PC-3 (cell line): ENCODE results near the gene ATP2B2. TPM values are rescaled to one million over a fixed set of nuclear protein-coding genes. Genes with fewer than 3 reads are reported as not detected.

Experiments
- ATAC-seq: fragments of 200-7000 bp; cut with Tn5 transposase; 2 replicates; pipeline ENCODE4 v1.9.1; 2020; ENCODE audit warnings: mild to moderate bottlenecking, moderate library complexity
- BruUV-seq: library from RNA; stranded (reverse); fragments of 400-500 nt; replicated peaks from 2 replicates; lab custom pipeline; 2021; lab: Mats Ljungman, UMichigan
- CTCF ChIA-PET: fragments of 300-600 bp; sonication (Branson Sonifier 250); formaldehyde crosslinking; loops from one replicate; lab custom pipeline; 2022; ENCODE audit warnings: antibody characterized with exemption; lab: Charles Lee
- POLR2A ChIA-PET: fragments of 300-600 bp; sonication (Branson Sonifier 250); formaldehyde crosslinking; loops from one replicate; lab custom pipeline; 2022; ENCODE audit warnings: antibody characterized with exemption; ENCODE audit not compliant: unreplicated experiment; lab: Charles Lee
- DNase-seq: peaks from one replicate; pipeline ENCODE4 v3.0.0-alpha.2; 2015
- H2AFZ ChIP-seq: fragments of 300-600 bp; sonication (generic); 2 replicates; pipeline ENCODE4 v1.6.0; 2016; ENCODE audit warnings: antibody characterized with exemption, low read length
- H3F3A ChIP-seq: fragments of 300-600 bp; sonication (generic); one replicate; pipeline ENCODE4 v1.6.0; 2017; ENCODE audit warnings: antibody characterized with exemption, low read length, control low read depth, mild to moderate bottlenecking; ENCODE audit not compliant: unreplicated experiment
- H3K27ac ChIP-seq: fragments of 300-600 bp; sonication (generic); 2 replicates; pipeline ENCODE4 v1.5.1; 2016; ENCODE audit warnings: mild to moderate bottlenecking, low read length
- H3K27me3 ChIP-seq: fragments of 300-600 bp; sonication (generic); 2 replicates; pipeline ENCODE4 v1.6.1; 2016; ENCODE audit warnings: low read length, mixed read lengths
- H3K36me3 ChIP-seq: fragments of 300-600 bp; sonication (generic); 2 replicates; pipeline ENCODE4 v1.6.1; 2016; ENCODE audit warnings: low read depth, mixed run types, low read length, mixed read lengths
- H3K4me1 ChIP-seq: fragments of 300-600 bp; sonication (generic); 2 replicates; pipeline ENCODE4 v1.5.1; 2016; ENCODE audit warnings: low read length; ENCODE audit not compliant: insufficient read depth
- H3K4me2 ChIP-seq: fragments of 300-600 bp; sonication (generic); 2 replicates; pipeline ENCODE4 v1.6.0; 2016; ENCODE audit warnings: low read length
- H3K4me3 ChIP-seq: fragments of 300-600 bp; sonication (generic); 2 replicates; pipeline ENCODE4 v1.5.1; 2016; ENCODE audit warnings: mild to moderate bottlenecking, low read length, mixed read lengths
- H3K79me2 ChIP-seq: fragments of 300-600 bp; sonication (generic); 2 replicates; pipeline ENCODE4 v1.6.1; 2017; ENCODE audit warnings: low read length, mixed read lengths
- H3K9ac ChIP-seq: fragments of 300-600 bp; sonication (generic); 2 replicates; pipeline ENCODE4 v1.6.0; 2016; ENCODE audit warnings: mild to moderate bottlenecking, low read length
- H3K9me2 ChIP-seq: fragments of 300-600 bp; sonication (generic); replicated peaks from 2 replicates; pipeline ENCODE4 v1.6.1; 2016; ENCODE audit warnings: mixed run types, low read length, mixed read lengths
- H3K9me3 ChIP-seq: fragments of 300-600 bp; sonication (generic); 2 replicates; pipeline ENCODE4 v1.6.1; 2016; ENCODE audit warnings: low read length, mixed read lengths
- H4K20me1 ChIP-seq: fragments of 300-600 bp; sonication (generic); 2 replicates; pipeline ENCODE4 v1.6.1; 2016; ENCODE audit warnings: low read length, mixed read lengths
- EZH2 ChIP-seq: fragments of 300-600 bp; sonication (generic); IDR thresholded peaks from one replicate; pipeline ENCODE4 v1.6.1; 2017; ENCODE audit warnings: antibody characterized with exemption, mild to moderate bottlenecking, low read length; ENCODE audit not compliant: unreplicated experiment
- EZH2phosphoT487 ChIP-seq: fragments of 300-600 bp; sonication (generic); IDR thresholded peaks from 2 replicates; pipeline ENCODE4 v1.6.1; 2018; ENCODE audit warnings: mild to moderate bottlenecking, antibody characterized with exemption, low read length, borderline replicate concordance
- intact Hi-C: fragments of 100-400 bp; cut with micrococcal nuclease; formaldehyde crosslinking; loops from 2 replicates; pipeline ENCODE4 v1.9.0; 2023
- total RNA-seq: library from RNA; depleted of rRNA; stranded (reverse); fragments of >200 nt; gene quantifications from 2 replicates; pipeline ENCODE4 v1.2.3, GENCODE V29; 2014
- TF ChIP-seq, protein P1 (sequence below): fragments of 300-600 bp; sonication (generic); conservative IDR thresholded peaks from 2 replicates; pipeline ENCODE4 v1.5.1; 2017; ENCODE audit warnings: antibody characterized with exemption, low read depth, mild to moderate bottlenecking, low read length

ATP2B2 gene
- total RNA-seq, 1 experiment from 2014 or later, result not detected

DNA sequence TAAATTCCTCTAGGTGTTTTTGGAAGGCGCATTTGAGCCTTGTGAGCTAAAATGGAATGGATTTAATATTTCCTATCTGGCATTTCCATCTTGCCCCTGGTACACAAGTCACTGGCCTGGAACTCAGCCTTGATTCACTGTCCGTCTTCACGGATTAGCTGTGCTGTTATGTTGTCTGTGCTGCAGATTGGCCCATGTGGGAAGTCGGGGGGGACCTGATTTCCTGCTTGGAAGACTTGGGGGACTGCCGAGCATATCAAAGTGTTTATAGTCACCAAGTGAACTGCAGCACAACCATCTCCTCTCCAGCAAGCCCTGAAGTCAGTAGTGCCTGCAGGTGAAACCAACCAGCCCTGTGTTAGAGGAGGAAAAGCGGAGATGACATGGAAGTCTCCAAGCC is 224.8 kb downstream of the ATP2B2 start:
- H3K27me3 ChIP-seq, result no peaks in the 10 kb centered on the region
- no peak for DNase-seq
- no peak overlapping the region for H2AFZ ChIP-seq
- peaks cover 26% of the 10 kb centered on the region for H3K36me3 ChIP-seq
- no peak overlapping the region for H3K9ac ChIP-seq
- no peak overlapping the region for H3K4me3 ChIP-seq
- no peaks in the 10 kb centered on the region; the same call in 1 of the 2 replicates for H4K20me1 ChIP-seq
- TF ChIP-seq EZH2phosphoT487 (no peak), EZH2 (no peak)
- TF ChIP-seq, protein P1, sequence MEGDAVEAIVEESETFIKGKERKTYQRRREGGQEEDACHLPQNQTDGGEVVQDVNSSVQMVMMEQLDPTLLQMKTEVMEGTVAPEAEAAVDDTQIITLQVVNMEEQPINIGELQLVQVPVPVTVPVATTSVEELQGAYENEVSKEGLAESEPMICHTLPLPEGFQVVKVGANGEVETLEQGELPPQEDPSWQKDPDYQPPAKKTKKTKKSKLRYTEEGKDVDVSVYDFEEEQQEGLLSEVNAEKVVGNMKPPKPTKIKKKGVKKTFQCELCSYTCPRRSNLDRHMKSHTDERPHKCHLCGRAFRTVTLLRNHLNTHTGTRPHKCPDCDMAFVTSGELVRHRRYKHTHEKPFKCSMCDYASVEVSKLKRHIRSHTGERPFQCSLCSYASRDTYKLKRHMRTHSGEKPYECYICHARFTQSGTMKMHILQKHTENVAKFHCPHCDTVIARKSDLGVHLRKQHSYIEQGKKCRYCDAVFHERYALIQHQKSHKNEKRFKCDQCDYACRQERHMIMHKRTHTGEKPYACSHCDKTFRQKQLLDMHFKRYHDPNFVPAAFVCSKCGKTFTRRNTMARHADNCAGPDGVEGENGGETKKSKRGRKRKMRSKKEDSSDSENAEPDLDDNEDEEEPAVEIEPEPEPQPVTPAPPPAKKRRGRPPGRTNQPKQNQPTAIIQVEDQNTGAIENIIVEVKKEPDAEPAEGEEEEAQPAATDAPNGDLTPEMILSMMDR, result no peak
- H3K4me1 ChIP-seq, result no peaks in the 10 kb centered on the region; the same call in 1 of the 2 replicates
- no peaks in the 10 kb centered on the region for H3K9me2 ChIP-seq
- ChIA-PET CTCF (no interaction called here), POLR2A (no interaction called here)
- no peak for ATAC-seq
- intact Hi-C loops, result loop anchor here (10.0 kb wide), 1 partner anchor 436 kb away; the partner anchor contains the start of gene RPUSD3
- no peak overlapping the region for H3K4me2 ChIP-seq
- H3K79me2 ChIP-seq, result peaks cover 10% of the 10 kb centered on the region
- no peaks in the 10 kb centered on the region for H3K9me3 ChIP-seq
- BruUV-seq, result no TSS peak
- H3K27ac ChIP-seq, result no peak overlapping the region
- no peaks in the 10 kb centered on the region for H3F3A ChIP-seq

DNA sequence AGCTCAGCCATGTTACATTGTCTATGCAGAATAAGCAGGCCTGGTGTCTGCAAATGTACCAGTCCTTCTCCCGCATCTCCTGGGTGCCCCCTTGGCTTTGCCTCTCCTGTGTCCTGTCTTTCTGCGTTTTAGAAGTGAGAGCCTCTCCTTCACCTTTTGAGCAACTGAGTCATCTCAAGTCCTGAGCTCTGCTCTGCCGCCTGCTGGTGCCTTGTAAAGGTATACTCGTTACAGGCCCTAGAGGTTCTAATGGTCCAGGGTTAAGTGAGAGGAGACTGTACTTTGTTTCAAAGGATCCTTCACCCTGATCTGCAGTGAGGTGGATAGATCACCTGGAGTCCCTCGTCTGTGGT is 225.2 kb downstream of the ATP2B2 start:
- peaks cover 26% of the 10 kb centered on the region for H3K36me3 ChIP-seq
- H3K4me3 ChIP-seq, result no peak overlapping the region
- H3K27me3 ChIP-seq, result no peaks in the 10 kb centered on the region
- H3K9ac ChIP-seq, result no peak overlapping the region
- no peaks in the 10 kb centered on the region for H3F3A ChIP-seq
- no peak overlapping the region for H3K27ac ChIP-seq
- intact Hi-C loops, result loop anchor here (10.0 kb wide), 1 partner anchor 435 kb away; the partner anchor contains the start of gene RPUSD3
- no peaks in the 10 kb centered on the region for H3K9me3 ChIP-seq
- H3K79me2 ChIP-seq, result peaks cover 14% of the 10 kb centered on the region
- ChIA-PET POLR2A (no interaction called here), CTCF (no interaction called here)
- DNase-seq, result peak; percentile 13
- H4K20me1 ChIP-seq, result no peaks in the 10 kb centered on the region; the same call in 1 of the 2 replicates
- H3K4me1 ChIP-seq, result no peaks in the 10 kb centered on the region; the same call in 1 of the 2 replicates
- BruUV-seq, result no TSS peak
- TF ChIP-seq EZH2phosphoT487, result no peak
- TF ChIP-seq, protein P1, result peak; percentile 39; the same call in 1 of the 2 replicates
- no peak overlapping the region for H3K4me2 ChIP-seq
- no peaks in the 10 kb centered on the region for H3K9me2 ChIP-seq
- no peak overlapping the region for H2AFZ ChIP-seq
- ATAC-seq, result no peak

DNA sequence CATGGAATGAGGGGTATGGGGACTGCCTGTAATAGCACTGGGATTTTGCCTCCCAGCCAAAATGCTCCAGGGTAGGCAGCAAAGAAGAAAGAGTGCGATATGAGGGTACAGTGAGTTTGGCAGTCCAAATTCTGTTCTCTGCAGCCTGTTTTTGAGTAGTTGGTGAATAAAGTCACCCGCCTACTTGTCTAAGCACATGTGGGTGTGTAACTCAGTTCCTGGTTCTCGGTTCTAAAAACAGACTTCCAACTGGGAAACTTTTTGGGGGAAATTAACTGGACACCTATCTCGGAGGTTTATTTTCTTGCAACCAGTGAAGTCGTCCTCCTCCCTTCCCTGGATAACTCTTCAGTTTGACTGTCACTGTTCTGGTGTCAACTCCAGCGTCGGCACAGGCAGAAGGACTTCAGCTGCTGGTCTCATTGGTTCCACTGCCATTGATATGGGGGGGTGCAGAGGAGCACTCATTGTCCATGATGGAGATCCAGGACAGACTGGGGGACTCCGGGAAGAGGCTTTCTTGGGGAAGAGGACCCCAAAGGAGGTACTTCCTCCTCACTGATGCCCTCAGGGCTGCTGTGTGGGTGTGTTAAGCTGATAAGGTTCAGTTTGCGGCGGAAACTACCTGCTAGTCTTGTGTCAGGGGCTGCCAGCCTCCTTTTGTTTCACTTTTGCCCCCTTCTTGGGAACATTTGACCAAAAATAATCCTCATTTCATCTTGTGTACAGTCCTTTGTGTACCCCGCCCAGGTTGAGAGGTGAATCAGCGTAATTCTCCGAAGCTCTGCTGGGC is 225.8 kb downstream of the ATP2B2 start:
- no peaks in the 10 kb centered on the region for H3K9me3 ChIP-seq
- no peaks in the 10 kb centered on the region for H3K27me3 ChIP-seq
- CTCF ChIA-PET, result no interaction called here
- no peak overlapping the region for H2AFZ ChIP-seq
- H3K9me2 ChIP-seq, result no peaks in the 10 kb centered on the region
- no peak for DNase-seq
- H3K79me2 ChIP-seq, result peaks cover 19% of the 10 kb centered on the region
- POLR2A ChIA-PET, result no interaction called here
- intact Hi-C loops, result loop anchor here (10.0 kb wide), 1 partner anchor 435 kb away; the partner anchor contains the start of gene RPUSD3
- H3K4me1 ChIP-seq, result no peaks in the 10 kb centered on the region
- H3K36me3 ChIP-seq, result peaks cover 26% of the 10 kb centered on the region
- no peak for ATAC-seq
- H3K4me3 ChIP-seq, result no peak overlapping the region
- peaks cover 2% of the 10 kb centered on the region; the same call in 1 of the 2 replicates for H4K20me1 ChIP-seq
- H3K27ac ChIP-seq, result no peak overlapping the region
- BruUV-seq, result no TSS peak
- no peak for TF ChIP-seq EZH2
- no peak overlapping the region for H3K9ac ChIP-seq
- H3F3A ChIP-seq, result no peaks in the 10 kb centered on the region
- H3K4me2 ChIP-seq, result no peak overlapping the region
